ENCODE data around the gene COG7.

DNA sequence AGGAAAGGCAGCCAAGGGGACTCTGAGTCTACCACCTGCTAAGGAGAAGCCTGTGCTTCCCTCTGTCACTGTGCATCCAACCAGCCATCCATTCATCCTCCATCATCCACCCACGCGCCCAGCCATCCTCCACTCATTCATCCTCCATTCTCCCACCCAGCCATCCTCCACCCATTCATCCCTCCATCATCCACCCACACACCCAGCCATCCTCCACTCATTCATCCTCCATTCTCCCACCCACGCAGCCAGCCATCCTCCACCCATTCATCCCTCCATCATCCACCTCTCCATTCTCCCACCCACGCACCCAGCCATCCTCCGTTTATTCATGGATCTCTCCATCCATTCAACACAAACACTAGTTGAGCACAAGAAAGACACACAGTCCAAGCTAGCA is 74.1 kb downstream of the COG7 start:
- no peak for TF ChIP-seq RAD21 (CRISPR knock-in tag; IDR thresholded peaks at IDR 0.05)
- TF ChIP-seq ZFP36L2 (CRISPR knock-in tag; IDR thresholded peaks at IDR 0.05): no peak
- TF ChIP-seq, protein P1, sequence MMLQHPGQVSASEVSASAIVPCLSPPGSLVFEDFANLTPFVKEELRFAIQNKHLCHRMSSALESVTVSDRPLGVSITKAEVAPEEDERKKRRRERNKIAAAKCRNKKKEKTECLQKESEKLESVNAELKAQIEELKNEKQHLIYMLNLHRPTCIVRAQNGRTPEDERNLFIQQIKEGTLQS (CRISPR knock-in tag; IDR thresholded peaks at IDR 0.05): no peak
- no peak for TF ChIP-seq EZH2 (conservative IDR thresholded peaks at IDR 0.05; ENCODE audit: low read depth, low read length)
- TF ChIP-seq, protein P2, sequence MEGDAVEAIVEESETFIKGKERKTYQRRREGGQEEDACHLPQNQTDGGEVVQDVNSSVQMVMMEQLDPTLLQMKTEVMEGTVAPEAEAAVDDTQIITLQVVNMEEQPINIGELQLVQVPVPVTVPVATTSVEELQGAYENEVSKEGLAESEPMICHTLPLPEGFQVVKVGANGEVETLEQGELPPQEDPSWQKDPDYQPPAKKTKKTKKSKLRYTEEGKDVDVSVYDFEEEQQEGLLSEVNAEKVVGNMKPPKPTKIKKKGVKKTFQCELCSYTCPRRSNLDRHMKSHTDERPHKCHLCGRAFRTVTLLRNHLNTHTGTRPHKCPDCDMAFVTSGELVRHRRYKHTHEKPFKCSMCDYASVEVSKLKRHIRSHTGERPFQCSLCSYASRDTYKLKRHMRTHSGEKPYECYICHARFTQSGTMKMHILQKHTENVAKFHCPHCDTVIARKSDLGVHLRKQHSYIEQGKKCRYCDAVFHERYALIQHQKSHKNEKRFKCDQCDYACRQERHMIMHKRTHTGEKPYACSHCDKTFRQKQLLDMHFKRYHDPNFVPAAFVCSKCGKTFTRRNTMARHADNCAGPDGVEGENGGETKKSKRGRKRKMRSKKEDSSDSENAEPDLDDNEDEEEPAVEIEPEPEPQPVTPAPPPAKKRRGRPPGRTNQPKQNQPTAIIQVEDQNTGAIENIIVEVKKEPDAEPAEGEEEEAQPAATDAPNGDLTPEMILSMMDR (CRISPR knock-in tag; IDR thresholded peaks at IDR 0.05): no peak
- TF ChIP-seq JDP2 (CRISPR knock-in tag; IDR thresholded peaks at IDR 0.05; ENCODE audit: borderline replicate concordance): no peak
- TF ChIP-seq, protein P3, sequence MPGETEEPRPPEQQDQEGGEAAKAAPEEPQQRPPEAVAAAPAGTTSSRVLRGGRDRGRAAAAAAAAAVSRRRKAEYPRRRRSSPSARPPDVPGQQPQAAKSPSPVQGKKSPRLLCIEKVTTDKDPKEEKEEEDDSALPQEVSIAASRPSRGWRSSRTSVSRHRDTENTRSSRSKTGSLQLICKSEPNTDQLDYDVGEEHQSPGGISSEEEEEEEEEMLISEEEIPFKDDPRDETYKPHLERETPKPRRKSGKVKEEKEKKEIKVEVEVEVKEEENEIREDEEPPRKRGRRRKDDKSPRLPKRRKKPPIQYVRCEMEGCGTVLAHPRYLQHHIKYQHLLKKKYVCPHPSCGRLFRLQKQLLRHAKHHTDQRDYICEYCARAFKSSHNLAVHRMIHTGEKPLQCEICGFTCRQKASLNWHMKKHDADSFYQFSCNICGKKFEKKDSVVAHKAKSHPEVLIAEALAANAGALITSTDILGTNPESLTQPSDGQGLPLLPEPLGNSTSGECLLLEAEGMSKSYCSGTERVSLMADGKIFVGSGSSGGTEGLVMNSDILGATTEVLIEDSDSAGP (CRISPR knock-in tag; IDR thresholded peaks at IDR 0.05; ENCODE audit: borderline replicate concordance): no peak
- TF ChIP-seq GATAD2A (CRISPR knock-in tag; IDR thresholded peaks at IDR 0.05): no peak

Data from HepG2 (cell line).